Adrenal gland (tissue), 5 donors: Measurements from ENCODE around the gene AFTPH.

Source experiments
- CTCF ChIP-seq, 6 experiments: fragments of 450-650 bp in 4 of 6; fragments of 200-600 bp in 2 of 6; sonication (generic) in 1 of 6; IDR thresholded peaks; 1 replicate in 5 of 6; 2 replicates in 1 of 6; pipeline versions ENCODE4 v1.5.1 to v1.8.0; 2016 to 2021; ENCODE audit warnings: antibody characterized with exemption in 6 of 6, mild to moderate bottlenecking in 2 of 6, moderate library complexity in 1 of 6
- POLR2A ChIP-seq, 2 donors: fragments of 450-650 bp; IDR thresholded peaks; one replicate each; pipeline ENCODE4 v1.6.1; 2017; ENCODE audit warnings: antibody characterized with exemption in 2 of 2, mild to moderate bottlenecking in 2 of 2, moderate library complexity in 1 of 2
- donor health status: DM: no; HTN: no; CAD: no.

GRCh38 chr2:64626963-64627760 lies 103.0 kb downstream of the AFTPH start:
- TF ChIP-seq POLR2A (IDR thresholded peaks at IDR 0.05) (no peak), CTCF (IDR thresholded peaks at IDR 0.05) (no peak)
